HepG2 (cell line): ENCODE measurements around the gene PLXNA3. TPM values are rescaled to one million over a fixed set of nuclear protein-coding genes. Genes with fewer than 3 reads are reported as not detected.

ENCODE experiments used
- ARNT2 ChIP-seq: sonication (generic); formaldehyde crosslinking; IDR thresholded peaks from 2 replicates; pipeline ENCODE4 v1.8.0; 2022; ENCODE audit warnings: mild to moderate bottlenecking, low read depth, missing genetic modification reagents, moderate library complexity
- BCL6 ChIP-seq: IDR thresholded peaks from 2 replicates; pipeline ENCODE4 v1.6.1; 2016; ENCODE audit warnings: missing genetic modification reagents, missing compliant biosample characterization
- DNMT3B ChIP-seq: conservative IDR thresholded peaks from 2 replicates; pipeline ENCODE4 v1.6.1; 2016; ENCODE audit warnings: missing biosample characterization, control low read depth
- JDP2 ChIP-seq: sonication (generic); formaldehyde crosslinking; IDR thresholded peaks from 2 replicates; pipeline ENCODE4 v1.8.1; 2022; ENCODE audit warnings: missing genetic modification reagents, borderline replicate concordance
- LBX2 ChIP-seq: sonication (generic); formaldehyde crosslinking; IDR thresholded peaks from 2 replicates; pipeline ENCODE4 v1.5.0; 2020; ENCODE audit warnings: missing genetic modification reagents, mild to moderate bottlenecking, borderline replicate concordance
- MAF1 ChIP-seq: sonication (generic); formaldehyde crosslinking; IDR thresholded peaks from 2 replicates; pipeline ENCODE4 v1.5.0; 2020; ENCODE audit warnings: missing genetic modification reagents, borderline replicate concordance
- MXD4 ChIP-seq: IDR thresholded peaks from 2 replicates; pipeline ENCODE4 v1.6.1; 2016; ENCODE audit warnings: mild to moderate bottlenecking, missing biosample characterization, missing genetic modification reagents
- NFIB ChIP-seq: sonication (generic); formaldehyde crosslinking; IDR thresholded peaks from 2 replicates; pipeline ENCODE4 v1.9.0; 2021; ENCODE audit warnings: missing genetic modification reagents, mild to moderate bottlenecking, borderline replicate concordance
- ZFAT ChIP-seq: sonication (generic); formaldehyde crosslinking; conservative IDR thresholded peaks from 2 replicates; pipeline ENCODE4 v1.8.1; 2023; ENCODE audit warnings: missing genetic modification reagents, inconsistent platforms
- ZNF33A ChIP-seq: sonication (generic); formaldehyde crosslinking; IDR thresholded peaks from 2 replicates; pipeline ENCODE4 v1.5.1; 2020; ENCODE audit warnings: missing genetic modification reagents, mild to moderate bottlenecking, moderate library complexity, borderline replicate concordance
- ZNF644 ChIP-seq: IDR thresholded peaks from 2 replicates; pipeline ENCODE4 v1.6.1; 2016; ENCODE audit warnings: low read depth
- ZNF766 ChIP-seq: sonication (generic); formaldehyde crosslinking; IDR thresholded peaks from 2 replicates; pipeline ENCODE4 v1.5.0; 2020; ENCODE audit warnings: missing genetic modification reagents, borderline replicate concordance
- polyA plus RNA-seq, 8 experiments: library from polyadenylated mRNA; depleted of rRNA in 3 of 8; stranded (reverse) in 7 of 8; unstranded in 1 of 8; fragments of >200 nt; fragmentation: Illumina TruSeq in 4 of 8; extraction: Trizol in 4 of 8; gene quantifications; 2 replicates each; pipeline versions ENCODE4 v1.2.1 to v1.2.3, GENCODE V29; 2011 to 2016; ENCODE audit warnings: low read depth in 4 of 8, missing spikeins in 1 of 8, mixed read lengths in 1 of 8; ENCODE audit not compliant: insufficient read depth in 1 of 8
- total RNA-seq, 5 experiments: library from RNA; depleted of rRNA; stranded (reverse); fragments of >200 nt; fragmentation: Illumina TruSeq; extraction: Trizol; gene quantifications; 2 replicates each; pipeline ENCODE4 v1.2.3, GENCODE V29; 2016; ENCODE audit warnings: low read depth in 1 of 5
- TF ChIP-seq, protein P1 (sequence below): IDR thresholded peaks from 2 replicates; pipeline ENCODE4 v1.6.1; 2018; ENCODE audit warnings: missing genetic modification reagents, mild to moderate bottlenecking, missing compliant biosample characterization
- TF ChIP-seq, protein P2 (sequence below): sonication (generic); IDR thresholded peaks from 2 replicates; pipeline ENCODE4 v1.6.1; 2016; ENCODE audit warnings: low read depth, borderline replicate concordance
- TF ChIP-seq, protein P3 (sequence below): sonication (generic); formaldehyde crosslinking; IDR thresholded peaks from 2 replicates; pipeline ENCODE4 v1.4.0; 2020; ENCODE audit warnings: missing genetic modification reagents
- TF ChIP-seq, protein P4 (sequence below): sonication (generic); formaldehyde crosslinking; IDR thresholded peaks from 2 replicates; pipeline ENCODE4 v1.4.0; 2020; ENCODE audit warnings: missing genetic modification reagents

Gene PLXNA3
- total and polyA plus RNA-seq, 2 of the 13 experiments (the other 11 are each of a cell fraction or from before 2014, with no cell fraction given): 5.8 to 20.6 TPM

GRCh38 chrX:154428176-154429171 lies 29.6 kb upstream of the PLXNA3 start, which contains the start of gene ATP6AP1 (continued):
- TF ChIP-seq MAF1 (CRISPR knock-in tag) (no peak), JDP2 (CRISPR knock-in tag) (no peak), ARNT2 (CRISPR knock-in tag) (0 out of 2 replicates have a peak, but pooled peaks have one; percentile 41), ZNF766 (CRISPR knock-in tag) (no peak), ZNF644 (CRISPR knock-in tag) (no peak), DNMT3B (CRISPR knock-in tag) (no peak), BCL6 (CRISPR knock-in tag) (no peak), MXD4 (CRISPR knock-in tag) (no peak), NFIB (CRISPR knock-in tag) (no peak), ZNF33A (CRISPR knock-in tag) (no peak), ZFAT (CRISPR knock-in tag) (0 out of 2 replicates have a peak, but pooled peaks have one; percentile 63), LBX2 (CRISPR knock-in tag) (no peak)
- TF ChIP-seq, protein P1, sequence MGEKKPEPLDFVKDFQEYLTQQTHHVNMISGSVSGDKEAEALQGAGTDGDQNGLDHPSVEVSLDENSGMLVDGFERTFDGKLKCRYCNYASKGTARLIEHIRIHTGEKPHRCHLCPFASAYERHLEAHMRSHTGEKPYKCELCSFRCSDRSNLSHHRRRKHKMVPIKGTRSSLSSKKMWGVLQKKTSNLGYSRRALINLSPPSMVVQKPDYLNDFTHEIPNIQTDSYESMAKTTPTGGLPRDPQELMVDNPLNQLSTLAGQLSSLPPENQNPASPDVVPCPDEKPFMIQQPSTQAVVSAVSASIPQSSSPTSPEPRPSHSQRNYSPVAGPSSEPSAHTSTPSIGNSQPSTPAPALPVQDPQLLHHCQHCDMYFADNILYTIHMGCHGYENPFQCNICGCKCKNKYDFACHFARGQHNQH (CRISPR knock-in tag): no peak
- TF ChIP-seq, protein P2, sequence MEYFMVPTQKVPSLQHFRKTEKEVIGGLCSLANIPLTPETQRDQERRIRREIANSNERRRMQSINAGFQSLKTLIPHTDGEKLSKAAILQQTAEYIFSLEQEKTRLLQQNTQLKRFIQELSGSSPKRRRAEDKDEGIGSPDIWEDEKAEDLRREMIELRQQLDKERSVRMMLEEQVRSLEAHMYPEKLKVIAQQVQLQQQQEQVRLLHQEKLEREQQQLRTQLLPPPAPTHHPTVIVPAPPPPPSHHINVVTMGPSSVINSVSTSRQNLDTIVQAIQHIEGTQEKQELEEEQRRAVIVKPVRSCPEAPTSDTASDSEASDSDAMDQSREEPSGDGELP: peak; percentile 62; the same call in 1 of the 2 replicates
- TF ChIP-seq, protein P3, sequence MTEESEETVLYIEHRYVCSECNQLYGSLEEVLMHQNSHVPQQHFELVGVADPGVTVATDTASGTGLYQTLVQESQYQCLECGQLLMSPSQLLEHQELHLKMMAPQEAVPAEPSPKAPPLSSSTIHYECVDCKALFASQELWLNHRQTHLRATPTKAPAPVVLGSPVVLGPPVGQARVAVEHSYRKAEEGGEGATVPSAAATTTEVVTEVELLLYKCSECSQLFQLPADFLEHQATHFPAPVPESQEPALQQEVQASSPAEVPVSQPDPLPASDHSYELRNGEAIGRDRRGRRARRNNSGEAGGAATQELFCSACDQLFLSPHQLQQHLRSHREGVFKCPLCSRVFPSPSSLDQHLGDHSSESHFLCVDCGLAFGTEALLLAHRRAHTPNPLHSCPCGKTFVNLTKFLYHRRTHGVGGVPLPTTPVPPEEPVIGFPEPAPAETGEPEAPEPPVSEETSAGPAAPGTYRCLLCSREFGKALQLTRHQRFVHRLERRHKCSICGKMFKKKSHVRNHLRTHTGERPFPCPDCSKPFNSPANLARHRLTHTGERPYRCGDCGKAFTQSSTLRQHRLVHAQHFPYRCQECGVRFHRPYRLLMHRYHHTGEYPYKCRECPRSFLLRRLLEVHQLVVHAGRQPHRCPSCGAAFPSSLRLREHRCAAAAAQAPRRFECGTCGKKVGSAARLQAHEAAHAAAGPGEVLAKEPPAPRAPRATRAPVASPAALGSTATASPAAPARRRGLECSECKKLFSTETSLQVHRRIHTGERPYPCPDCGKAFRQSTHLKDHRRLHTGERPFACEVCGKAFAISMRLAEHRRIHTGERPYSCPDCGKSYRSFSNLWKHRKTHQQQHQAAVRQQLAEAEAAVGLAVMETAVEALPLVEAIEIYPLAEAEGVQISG: 0 out of 2 replicates have a peak, but pooled peaks have one; percentile 38
- TF ChIP-seq, protein P4, sequence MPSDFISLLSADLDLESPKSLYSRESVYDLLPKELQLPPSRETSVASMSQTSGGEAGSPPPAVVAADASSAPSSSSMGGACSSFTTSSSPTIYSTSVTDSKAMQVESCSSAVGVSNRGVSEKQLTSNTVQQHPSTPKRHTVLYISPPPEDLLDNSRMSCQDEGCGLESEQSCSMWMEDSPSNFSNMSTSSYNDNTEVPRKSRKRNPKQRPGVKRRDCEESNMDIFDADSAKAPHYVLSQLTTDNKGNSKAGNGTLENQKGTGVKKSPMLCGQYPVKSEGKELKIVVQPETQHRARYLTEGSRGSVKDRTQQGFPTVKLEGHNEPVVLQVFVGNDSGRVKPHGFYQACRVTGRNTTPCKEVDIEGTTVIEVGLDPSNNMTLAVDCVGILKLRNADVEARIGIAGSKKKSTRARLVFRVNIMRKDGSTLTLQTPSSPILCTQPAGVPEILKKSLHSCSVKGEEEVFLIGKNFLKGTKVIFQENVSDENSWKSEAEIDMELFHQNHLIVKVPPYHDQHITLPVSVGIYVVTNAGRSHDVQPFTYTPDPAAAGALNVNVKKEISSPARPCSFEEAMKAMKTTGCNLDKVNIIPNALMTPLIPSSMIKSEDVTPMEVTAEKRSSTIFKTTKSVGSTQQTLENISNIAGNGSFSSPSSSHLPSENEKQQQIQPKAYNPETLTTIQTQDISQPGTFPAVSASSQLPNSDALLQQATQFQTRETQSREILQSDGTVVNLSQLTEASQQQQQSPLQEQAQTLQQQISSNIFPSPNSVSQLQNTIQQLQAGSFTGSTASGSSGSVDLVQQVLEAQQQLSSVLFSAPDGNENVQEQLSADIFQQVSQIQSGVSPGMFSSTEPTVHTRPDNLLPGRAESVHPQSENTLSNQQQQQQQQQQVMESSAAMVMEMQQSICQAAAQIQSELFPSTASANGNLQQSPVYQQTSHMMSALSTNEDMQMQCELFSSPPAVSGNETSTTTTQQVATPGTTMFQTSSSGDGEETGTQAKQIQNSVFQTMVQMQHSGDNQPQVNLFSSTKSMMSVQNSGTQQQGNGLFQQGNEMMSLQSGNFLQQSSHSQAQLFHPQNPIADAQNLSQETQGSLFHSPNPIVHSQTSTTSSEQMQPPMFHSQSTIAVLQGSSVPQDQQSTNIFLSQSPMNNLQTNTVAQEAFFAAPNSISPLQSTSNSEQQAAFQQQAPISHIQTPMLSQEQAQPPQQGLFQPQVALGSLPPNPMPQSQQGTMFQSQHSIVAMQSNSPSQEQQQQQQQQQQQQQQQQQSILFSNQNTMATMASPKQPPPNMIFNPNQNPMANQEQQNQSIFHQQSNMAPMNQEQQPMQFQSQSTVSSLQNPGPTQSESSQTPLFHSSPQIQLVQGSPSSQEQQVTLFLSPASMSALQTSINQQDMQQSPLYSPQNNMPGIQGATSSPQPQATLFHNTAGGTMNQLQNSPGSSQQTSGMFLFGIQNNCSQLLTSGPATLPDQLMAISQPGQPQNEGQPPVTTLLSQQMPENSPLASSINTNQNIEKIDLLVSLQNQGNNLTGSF (CRISPR knock-in tag): no peak
